Amniotic epithelial cell (primary cell): ENCODE data around the gene MFAP1.
A peak's percentile ranks its signal among the peaks of the same experiment; 100 is the strongest.
"Not testable (repeated sequence)": the region's sequence is repeated elsewhere in the genome, so short reads cannot be mapped to it uniquely, and the experiment has no call there.

Source experiments
- DNase-seq: peaks from one replicate; pipeline ENCODE4 v3.0.0-alpha.2; 2010; ENCODE audit warnings: low read depth

MFAP1 gene

DNA sequence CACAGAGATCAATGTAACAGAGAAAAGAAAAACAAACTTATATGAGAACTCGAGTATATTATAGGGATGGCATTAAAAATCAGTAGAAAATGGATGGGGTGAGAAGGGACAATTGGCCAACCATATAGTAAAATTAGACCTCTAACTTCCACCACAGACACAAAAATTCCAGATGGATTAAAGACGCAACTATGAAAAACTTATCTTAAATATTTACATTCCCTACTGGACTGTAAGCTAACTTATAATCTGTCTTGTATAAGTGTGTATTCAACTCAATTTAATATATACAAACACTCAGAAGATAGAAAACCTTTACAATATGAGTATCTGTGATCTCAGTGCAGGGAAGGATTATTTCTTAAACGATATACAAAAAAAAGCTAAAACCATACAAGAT lies 3.0 kb downstream of the MFAP1 start:
- DNase-seq, result no peak

DNA sequence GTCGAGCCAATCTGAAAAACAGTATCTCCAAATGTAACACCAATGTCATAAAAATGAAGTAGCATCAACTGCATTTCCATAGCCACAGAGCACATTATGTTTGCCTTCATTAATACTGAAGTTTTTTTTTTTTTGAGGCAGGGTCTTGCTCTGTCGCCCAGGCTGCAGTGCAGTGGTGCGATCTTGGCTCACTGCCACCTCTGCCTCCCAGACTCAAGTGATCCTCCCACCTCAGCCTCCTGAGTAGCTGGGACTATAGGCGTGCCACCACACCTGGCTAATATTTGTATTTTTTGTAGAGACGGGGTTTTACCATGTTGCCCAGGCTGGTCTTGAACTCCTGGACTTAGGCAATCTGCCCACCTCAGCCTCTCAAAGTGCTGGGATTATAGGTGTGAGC lies 9.4 kb downstream of the MFAP1 start:
- DNase-seq, result not testable (repeated sequence)

DNA sequence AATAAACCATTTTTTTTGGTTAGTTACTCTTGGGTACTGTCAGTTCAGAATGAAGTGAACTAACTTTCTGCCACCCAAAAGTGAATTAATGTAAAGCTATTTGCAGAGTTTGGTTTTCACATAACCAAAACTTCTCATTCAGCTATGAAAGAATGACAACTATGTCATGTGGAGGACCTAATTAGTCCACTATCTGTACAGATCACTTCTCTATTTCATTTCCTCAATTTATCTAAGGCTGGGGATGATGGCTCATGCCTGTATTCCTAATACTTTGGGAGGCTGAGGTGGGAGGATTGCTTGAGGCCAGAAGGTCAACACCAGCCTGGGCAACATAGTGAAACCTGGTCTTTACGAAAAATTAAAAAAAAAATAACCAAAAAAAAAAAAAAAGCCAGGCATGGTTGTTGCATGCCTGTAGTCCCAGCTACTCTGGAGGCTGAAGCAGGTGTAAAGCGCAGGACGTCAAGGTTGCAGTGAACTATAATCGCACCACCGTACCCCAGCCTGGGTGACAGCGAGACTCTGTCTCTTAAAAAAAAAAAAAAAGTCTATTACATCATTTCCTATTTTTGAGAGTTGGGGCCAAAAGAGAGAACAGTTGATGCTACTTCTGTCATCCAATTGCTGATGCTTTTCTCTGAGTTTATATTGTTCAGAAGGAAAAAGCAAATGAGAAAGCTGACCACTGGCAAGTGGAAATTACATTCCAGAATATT lies 15.4 kb downstream of the MFAP1 start:
- no peak for DNase-seq

DNA sequence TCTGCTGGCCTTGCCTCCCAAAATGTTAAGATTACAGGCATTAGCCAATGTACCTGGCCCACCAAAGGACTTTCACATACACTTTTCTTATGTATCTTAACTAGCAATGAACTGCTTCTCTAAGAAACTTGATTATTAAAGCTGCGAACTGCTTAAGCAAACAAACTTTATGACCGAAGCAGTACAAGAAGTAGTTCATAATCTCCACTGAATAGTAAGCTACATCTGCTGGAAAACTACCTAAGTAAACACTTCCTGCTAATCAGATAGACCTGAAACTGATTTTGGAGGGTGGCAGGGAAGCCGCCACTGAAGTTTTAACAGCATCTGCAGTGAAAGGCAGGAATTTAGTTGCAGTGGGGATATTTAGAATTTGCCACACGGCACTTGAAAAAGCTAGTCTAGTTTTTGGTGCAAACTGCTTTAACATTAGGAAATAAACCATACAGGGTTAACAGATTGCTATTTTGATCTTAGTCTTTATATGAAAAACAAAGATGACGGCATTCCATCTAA lies 16.0 kb downstream of the MFAP1 start:
- DNase-seq, result no peak

DNA sequence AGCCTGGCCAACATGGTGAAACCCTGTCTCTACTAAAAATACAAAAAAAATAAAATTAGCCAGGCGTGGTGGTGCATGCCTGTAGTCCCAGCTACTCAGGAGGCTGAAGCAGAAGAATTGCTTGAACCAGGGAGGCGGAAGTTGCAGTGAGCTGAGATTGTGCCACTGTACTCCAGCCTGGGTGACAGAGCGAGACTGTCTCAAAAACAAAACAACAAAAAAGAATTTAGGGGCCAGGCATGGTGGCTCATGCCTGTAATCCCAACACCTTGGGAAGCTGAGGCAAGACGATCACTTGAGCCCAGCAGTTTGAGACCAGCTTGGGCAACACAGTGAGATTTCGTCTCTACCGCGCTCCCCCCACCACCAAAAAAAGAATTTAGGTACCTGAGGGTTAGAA lies 21.8 kb downstream of the MFAP1 start:
- DNase-seq, result not testable (repeated sequence)

DNA sequence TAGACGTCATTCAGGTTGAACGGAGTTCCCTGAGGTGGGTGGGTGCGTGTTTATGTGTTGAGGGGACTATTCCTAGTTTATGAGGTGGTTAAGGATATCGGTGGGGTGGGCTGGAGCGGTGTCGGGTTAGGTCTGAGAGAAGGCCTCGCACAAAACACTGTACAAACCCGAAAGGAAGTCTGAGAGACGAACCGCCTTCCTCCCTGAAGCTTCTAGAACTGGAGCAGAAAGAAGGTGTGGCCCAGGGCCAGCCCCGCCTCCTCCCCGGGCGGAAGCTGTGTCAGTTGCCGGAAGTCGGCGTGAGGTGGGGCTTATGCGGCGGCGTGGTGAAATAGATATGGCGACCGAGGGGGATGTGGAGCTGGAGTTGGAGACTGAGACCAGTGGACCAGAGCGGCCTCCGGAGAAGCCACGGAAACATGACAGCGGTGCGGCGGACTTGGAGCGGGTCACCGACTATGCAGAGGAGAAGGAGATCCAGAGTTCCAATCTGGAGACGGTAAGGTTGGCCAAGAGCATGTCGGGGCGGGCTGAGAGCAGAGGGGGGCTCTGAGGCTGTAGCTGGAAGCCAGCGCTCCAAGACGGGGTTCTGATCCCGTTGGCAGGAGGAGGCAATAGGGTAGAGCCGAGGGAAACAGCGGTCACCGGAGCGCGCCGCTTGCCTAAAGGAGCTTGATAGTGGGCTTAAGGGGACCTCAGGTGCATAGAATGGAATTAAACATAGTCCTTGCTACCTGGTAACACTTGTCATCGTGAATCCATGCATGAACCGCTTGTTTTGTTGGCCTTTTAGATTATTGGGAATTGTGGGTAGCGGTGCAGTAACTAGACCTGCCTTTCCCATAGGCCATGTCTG lies 24.0 kb downstream of the MFAP1 start, which contains the start of gene HYPK:
TSS of gene HYPK (plus strand) at position 314 of the 856 bp plus-strand sequence. CDS start at position 338, 24 bp downstream.
- peak; percentile 81 for DNase-seq

DNA sequence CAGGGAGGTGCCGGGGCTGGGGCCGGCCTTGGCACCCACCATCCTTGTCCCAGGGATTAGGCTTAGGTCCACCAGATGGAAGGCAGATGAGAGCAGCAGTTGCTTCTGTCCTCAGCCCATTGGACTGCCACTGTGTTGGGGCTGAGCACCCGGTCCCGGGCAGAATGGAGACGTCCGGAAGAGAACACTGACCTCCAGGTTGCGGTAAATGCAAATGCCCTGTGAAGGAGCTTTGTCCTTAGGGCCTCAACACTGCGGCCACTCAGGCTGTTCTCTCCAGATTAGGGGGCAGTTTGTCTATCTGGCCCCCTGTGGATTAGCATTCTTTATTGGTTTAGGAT lies 24.6 kb downstream of the MFAP1 start, which contains the start of gene SERINC4:
TSS of gene SERINC4 (minus strand) at position 276 of the 341 bp plus-strand sequence. CDS start at position 42, 234 bp downstream.
- DNase-seq, result no peak

DNA sequence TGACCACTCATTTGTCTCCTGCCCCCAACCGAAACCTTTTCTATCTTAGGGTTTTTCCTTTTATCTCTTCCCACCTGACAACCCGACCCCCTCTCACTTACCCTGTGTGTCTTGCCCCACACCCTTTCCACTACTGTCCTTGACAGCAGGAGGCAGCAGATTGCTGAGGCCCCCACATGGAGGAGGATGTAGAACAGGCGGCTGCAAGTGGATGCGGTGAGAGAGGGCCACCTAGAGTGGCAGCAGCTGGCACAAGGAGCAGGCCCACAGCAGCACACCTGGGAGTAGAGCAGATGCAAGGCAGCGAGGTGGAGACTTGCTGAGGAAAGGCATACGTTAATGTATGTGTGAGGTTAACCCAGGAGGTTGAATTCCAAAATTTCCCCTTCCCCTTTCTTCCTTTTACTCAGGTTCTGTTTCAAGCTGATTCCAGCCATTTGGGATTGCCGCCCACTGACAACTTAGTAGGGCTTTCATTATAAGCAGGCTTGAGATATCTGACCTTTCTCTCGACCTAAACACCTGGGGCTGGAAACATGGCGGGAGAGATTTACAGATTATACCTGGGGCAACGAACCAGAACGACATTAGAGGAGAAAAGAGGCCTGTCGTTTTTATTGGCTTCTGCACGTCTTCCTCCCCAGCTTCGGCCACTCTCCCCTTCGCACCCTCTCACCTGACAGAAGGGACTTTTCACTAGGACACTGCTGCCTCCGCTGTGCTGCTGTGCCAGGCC lies 25.1 kb downstream of the MFAP1 start:
- no peak for DNase-seq

DNA sequence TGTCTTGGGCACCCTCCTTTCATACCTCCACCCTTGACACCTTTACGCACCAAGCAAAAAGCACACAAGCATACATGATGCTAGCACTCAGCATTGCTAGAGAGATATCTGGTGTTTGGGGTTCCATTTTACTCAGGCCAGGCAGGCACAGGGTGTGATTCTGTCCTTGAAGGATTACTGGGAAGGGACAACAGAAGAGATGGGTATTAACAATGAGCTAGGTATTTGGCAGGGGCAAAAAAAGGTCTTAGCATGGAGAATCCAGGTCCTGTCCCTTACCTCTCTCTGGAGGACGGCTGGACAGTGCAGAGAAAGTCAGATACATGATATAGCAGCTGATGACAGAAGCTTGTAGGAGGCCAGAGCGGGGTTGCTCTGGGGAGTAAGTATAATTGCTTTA lies 27.9 kb downstream of the MFAP1 start:
- DNase-seq, result no peak

DNA sequence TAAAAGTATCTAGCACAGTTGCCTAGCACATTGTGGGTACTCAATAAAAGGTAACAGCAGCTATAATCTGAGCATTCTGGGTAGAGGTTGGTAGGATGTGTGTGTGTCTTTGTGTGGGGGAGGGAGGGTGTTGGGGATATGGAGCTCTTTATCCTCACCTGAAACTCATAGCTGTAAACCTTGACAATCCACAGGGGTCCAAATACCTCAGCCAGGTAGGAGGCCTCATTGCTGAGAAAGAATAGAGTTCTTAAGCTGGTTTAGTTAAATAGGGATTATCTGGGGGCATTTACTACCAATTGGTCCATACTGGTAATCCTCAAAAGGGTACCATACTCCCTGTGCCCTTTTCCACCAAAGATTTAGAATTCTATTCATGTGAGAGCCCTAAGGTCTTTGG lies 28.5 kb downstream of the MFAP1 start:
- DNase-seq, result no peak

DNA sequence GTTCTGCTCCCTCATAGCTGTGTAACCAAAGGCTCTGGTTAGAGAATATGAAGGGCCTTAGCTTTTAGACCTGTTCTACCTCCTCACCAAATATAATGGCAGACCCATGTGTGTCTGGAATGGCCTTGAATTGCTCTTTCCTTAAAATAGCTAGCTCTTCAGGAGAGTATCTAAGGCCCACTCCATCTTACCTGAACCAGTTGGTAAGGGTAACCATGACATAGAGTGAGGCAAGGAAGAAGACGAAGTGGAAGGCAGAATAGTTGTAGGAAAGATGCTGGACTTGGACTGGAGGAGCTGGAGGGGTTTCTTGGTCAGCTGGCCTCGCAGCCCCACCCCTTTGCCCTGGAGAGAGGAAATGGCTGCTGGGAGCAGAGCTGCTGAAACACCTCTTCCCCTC lies 29.3 kb downstream of the MFAP1 start:
- no peak for DNase-seq

DNA sequence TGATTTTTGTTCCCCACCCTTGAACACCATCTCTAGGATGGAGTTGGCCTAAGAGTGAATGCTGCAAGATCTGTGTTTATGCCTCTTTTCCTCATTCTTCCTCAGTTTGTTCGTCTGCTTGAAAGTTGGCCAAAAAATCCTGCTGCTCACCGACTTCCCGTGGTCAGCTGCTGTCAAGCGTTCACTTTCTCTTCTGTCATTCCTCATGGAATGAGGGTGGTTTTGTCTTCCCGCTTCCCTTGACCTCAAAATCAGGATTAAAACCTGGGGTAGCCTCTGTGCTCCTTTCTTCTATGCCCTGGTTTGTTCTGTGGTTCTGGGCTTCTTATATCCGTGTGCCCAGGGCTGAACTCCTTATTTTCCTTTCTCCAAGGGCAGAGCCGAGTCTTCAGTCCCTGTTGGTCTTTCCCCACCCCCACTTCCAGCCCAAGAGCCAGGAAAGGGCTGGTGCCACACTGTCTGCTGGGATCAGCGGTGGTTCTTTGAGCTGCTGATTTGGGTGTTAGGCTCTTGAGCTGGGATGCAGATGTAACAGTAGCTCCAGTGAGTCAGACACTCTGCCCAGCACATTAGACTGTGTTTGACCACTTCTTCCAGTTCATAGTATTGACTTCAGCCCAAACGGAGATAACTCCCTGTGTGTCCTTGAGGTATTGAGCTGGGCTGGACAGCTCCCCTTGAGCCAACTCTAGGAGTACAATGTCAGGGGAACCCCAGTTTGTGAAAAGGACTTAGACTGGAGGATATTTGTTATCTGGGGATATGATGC lies 30.0 kb downstream of the MFAP1 start:
- DNase-seq, result peak; percentile 69

DNA sequence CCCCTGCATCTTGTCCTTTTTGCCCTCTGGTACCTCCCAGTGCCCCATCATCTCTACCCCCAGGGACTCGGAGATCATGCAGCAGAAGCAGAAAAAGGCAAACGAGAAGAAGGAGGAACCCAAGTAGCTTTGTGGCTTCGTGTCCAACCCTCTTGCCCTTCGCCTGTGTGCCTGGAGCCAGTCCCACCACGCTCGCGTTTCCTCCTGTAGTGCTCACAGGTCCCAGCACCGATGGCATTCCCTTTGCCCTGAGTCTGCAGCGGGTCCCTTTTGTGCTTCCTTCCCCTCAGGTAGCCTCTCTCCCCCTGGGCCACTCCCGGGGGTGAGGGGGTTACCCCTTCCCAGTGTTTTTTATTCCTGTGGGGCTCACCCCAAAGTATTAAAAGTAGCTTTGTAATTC lies 30.8 kb downstream of the MFAP1 start:
- DNase-seq, result no peak

DNA sequence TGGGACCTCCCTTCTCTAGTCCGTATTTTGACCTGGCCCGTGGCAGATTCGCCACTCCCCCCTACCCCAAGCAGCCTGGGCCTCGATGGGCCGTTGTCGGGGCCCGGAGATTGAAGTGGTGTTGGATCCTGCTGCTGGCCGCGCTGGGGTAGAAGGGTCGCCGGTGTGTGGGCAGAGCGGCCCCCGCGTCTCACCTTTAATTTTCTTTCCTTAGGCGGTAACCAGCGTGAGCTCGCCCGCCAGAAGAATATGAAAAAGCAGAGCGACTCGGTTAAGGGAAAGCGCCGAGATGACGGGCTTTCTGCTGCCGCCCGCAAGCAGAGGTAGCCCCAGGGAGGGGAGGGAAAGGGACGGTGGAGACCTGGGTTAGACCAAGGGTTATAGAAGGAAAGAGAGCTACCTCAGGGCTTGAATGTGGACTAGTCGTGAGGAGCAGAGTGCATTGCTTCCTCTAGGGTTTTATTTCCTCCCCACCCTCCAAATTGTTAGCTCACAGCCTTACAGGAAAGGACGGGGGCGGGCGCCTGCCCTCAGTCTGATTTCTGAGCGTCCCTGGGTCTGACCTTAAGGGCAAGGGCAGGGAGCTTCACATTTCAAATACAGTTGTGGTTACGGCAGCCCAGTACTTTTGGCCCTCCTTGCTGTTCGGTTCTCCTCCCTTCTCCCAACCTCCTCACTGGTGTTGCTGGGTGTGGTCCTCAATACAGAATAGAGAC lies 31.6 kb downstream of the MFAP1 start:
- DNase-seq, result peak; percentile 23

DNA sequence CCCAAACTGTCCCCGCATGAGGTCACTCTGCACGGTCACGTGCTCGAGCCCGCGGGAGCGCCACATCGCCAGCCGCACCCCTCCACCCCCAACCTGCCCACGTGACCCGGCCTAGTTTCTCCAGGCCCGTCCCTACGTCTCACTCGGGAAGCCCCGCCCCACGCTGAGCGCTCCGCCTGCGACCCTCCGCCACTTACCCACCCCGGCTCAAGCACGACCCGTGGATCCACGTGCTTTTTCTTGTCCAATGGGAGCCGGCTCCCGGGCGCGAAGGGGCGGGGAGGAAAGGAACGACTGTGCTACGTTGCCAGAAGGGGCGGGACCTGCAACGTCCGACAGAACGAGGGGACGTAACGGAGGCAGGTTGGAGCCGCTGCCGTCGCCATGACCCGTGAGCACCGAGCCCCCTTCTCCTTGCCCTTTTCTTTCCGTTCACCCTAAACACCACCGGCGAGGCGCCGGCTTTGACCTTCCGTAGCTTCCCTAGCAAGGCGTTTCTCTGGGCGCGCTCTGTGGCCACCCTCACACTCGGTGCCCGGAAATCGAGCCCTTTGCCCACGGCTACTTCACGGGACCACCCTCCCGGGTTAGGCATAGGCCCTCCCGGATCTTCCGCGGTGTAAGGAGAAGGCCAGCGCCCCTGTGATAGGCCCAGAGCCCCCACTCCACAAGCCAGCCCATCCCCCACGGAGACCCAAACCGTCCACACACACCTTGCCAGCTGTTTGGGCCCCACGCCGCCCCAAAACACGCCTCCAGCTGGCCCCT lies 32.3 kb downstream of the MFAP1 start, which contains the start of gene SERF2:
TSS of gene SERF2 (plus strand) at position 328 of the 768 bp plus-strand sequence. CDS start at position 385, 57 bp downstream.
- DNase-seq, result peak; percentile 99

DNA sequence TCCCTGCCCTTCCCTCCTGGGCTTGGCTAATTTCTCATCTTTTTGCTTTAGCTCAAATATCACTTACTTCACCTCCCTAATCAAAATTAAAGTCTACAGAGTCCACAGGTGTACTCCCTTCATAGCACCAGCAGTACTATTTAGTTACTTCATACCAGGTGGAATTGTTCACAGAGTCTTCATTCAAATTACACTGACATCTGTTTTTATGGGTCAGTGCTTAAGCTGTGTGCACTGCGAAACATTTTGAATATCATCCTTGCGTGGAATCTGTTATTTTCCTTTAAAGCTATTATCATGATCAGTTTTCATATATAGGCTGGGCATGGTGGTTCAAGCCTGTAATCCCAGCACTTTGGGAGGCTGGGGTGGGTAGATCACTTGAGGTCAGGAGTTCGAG lies 35.1 kb downstream of the MFAP1 start:
- no peak for DNase-seq

DNA sequence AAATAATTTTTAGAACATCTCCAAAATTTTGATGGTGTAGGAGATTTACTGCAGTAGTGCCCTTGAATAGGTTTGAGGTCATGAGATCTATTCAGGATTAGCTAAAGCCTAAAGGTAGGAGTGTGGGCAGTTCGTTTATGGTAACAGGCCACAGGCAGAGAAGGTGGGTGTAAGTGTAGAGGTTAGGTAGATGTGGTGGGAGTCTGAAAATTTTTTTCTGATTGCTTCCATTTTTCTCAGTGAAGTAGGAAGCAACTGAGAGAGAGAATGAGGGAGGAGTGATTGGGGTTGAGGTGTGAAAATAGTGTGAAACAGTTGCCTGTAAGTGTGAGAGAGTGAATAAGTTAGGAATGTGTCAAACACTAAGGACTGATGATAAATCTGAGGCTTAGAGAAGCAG lies 45.5 kb downstream of the MFAP1 start:
- DNase-seq, result no peak

DNA sequence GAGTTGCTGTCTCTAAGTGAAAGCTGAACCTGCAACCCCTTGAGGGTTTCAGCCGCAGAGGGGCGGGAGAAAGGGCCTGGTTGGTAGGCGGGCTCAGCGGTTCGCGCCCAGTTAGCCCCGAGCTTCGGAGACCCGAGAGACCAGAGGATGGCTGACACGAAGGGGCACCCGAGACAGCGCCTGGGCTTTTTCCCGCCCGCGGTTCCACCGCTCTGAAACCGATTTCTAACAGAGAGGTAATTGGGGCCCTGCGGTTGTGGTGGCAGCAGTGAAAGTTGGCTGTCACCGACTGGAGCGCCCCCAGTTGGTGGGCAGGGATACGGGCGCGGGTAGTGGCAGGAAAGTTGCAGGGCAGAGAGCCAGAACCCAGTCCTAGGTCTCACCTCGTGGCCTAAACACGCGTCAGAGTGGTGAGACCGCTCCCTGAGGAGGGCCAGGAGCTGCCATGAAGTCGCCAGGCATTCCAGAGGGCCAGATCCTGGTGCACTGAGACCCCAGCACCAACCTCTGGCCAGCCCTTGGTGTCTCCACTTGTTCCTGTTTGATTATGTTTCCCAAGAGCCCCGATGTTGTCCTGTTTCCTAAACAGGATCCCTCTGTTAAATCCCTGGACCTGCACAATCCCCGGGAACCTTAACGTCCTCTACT lies 47.1 kb downstream of the MFAP1 start:
- DNase-seq, result peak; percentile 62

DNA sequence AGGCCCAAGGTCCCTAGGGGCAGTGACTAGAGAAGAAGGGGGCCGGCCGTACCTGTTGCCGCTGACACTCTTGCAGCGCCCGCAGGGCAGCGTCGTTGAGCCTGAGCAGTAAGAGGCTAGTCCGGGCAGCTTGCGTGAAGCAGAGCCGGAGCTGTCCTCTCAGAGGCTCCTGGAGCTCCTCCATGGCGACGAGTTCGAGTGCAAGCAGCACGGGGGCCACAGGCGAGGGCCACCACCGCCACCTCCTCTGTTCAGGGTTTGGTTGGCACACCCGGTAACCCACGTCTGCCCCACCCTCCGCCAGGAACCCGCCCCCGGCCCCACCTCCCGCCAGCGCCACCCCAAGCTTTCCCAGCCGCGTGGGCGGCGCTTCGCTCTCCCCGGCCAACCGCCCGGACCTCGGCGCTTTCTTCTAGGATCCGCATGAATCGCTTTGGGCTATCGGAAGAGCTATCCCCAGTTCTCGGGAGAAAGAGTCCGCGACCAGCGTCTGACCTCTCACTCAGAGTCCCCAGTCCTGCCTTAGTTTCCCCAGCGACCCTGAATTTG lies 47.7 kb downstream of the MFAP1 start, which contains the start of gene ELL3:
TSS of gene ELL3 (minus strand) at position 249 of the 549 bp plus-strand sequence. CDS start at position 184, 65 bp downstream.
- peak; percentile 41 for DNase-seq
